Activated effector memory CD4-positive, alpha-beta T cell treated with Interleukin-2 at 50 U/mL for 16 hours (primary cell): ENCODE results near the gene CYTH3.
A peak's percentile ranks its signal among the peaks of the same experiment; 100 is the strongest.
"Not testable (repeated sequence)": the region's sequence is repeated elsewhere in the genome, so short reads cannot be mapped to it uniquely, and the experiment has no call there.

Experiments used
- DNase-seq: peaks from one replicate; pipeline ENCODE4 v3.0.0-alpha.2; 2020

Gene CYTH3, protein sequence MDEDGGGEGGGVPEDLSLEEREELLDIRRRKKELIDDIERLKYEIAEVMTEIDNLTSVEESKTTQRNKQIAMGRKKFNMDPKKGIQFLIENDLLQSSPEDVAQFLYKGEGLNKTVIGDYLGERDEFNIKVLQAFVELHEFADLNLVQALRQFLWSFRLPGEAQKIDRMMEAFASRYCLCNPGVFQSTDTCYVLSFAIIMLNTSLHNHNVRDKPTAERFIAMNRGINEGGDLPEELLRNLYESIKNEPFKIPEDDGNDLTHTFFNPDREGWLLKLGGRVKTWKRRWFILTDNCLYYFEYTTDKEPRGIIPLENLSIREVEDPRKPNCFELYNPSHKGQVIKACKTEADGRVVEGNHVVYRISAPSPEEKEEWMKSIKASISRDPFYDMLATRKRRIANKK

DNA sequence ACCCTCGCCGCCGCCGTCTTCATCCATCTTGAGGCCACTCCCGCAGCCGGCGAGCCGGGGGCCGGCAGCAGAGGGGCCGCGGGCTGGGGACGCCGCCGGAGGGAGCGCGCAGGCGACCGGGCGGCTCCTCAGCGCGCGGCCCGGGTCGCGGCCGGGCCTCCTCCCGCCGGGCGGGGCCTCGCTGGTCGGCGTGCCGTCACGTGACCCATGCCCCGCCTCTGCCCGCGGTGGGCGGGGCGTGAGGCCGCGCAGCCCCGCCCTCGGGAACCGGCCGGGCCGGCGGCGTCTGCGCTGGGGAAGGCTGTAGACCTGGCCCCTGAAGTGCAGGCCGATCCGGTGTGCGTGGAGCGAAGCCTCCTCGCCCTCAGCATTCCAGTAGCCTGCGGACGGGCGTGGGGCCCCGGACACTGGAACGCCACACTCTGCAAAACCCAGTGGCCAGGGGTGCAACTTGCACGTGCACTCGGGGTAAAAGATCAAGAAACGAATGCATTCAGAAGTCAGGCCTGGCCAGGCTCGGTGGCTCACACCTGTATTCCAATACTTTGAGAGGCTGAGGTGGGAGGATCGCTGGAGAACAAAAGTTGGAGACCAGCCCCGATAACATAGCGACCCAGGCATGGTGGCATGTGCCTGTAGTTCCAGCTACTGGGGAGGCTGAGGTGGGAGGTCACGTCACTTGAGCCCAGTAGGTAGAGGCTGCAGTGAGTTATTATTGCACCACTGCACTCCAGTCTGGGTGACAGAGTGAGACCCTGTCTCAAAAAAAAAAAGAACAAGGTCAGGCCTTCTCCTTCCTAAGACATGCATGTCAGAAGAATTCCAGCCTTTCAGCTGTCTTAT is at the start of gene CYTH3:
TSS of gene CYTH3 (minus strand) at position 144 of the 843 bp plus-strand sequence. CDS start at position 27, 117 bp downstream.
- peak; percentile 74 for DNase-seq

DNA sequence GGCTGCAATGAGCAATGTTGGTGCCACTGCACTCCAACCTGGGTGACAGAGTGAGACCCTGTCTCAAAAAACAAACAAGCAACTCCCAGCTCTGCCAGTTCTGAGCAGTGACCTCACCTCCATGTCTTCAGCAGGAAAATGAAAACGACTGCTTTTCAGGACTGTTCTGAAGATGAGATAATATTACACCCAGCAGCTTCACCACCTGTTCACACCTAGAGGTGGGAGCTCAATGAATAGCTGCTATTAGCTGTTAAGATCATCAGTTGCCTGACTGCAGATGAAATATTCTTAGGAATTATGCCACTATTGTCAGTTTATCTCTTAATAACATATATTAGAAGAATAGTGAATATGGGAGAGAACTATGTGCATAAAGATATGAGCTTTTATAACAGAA is 48.4 kb upstream of the CYTH3 start:
- no peak for DNase-seq

DNA sequence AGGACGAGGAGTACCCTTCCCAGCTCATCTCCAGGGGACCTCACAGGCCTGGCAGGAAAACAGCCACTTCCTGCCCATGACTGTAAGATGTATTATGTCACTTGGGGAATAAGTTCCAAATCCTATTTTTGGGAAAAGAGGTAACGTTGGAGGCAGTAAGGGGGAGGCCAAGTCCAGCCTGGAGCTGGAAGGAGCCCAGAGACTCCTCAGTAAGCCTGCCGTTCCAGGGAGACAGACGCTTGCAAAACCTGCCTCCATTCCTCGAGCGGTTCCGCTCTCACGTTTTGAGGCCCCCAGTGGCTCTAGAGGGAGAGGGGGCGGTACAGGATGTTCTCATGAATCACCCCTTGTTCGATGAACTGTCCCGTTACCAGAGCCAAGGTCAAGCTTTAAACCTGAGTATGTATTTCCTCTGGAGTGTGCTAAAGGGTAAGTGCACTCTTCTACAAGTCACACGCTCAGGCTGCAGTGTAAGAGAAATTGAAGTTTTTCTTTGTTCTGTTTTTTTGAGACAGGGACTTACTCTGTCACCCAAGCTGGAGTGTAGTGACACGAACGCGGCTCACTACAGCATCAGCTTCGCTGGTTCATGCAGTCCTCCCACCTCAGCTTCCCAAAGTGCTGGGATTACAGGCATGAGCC is 45.5 kb upstream of the CYTH3 start:
- no peak for DNase-seq

DNA sequence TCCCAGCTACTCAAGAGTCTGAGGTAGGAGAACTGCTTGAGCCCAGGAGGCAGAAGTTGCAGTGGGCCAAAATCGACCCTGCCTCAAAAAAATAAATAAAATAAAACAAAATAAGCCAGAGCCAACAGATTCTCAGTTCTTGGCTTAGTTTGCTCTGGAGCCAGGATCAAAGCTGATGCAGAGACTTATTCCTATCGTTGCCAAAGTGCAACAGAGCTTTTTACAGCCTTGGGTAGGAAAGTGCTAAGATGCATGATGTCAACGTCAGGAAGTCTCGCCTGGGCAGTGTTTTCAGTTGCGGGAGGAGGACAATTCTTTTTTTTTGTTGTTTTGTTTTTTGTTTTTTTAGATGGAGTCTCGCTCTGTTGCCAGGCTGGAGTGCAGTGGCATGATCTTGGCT is 43.8 kb upstream of the CYTH3 start:
- DNase-seq = no peak

DNA sequence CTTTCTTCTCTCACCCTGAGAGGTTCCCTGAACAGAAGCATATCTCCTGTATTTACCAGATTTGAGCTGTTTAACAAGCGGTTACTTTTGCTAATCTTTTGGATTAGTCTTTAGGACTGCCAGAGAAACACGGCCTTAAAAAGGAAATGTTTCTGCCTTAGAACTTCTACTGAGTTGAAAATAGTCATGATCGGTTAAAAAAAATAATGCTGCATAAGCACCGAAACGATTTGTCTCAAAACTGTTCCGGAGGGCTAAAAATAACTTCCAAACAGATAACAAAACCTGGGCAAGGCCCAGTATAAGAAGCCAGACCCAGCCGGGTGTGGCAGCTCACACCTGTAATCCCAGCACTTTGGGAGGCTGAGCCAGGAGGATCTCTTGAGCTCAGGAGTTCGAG is 43.3 kb upstream of the CYTH3 start:
- no peak for DNase-seq

DNA sequence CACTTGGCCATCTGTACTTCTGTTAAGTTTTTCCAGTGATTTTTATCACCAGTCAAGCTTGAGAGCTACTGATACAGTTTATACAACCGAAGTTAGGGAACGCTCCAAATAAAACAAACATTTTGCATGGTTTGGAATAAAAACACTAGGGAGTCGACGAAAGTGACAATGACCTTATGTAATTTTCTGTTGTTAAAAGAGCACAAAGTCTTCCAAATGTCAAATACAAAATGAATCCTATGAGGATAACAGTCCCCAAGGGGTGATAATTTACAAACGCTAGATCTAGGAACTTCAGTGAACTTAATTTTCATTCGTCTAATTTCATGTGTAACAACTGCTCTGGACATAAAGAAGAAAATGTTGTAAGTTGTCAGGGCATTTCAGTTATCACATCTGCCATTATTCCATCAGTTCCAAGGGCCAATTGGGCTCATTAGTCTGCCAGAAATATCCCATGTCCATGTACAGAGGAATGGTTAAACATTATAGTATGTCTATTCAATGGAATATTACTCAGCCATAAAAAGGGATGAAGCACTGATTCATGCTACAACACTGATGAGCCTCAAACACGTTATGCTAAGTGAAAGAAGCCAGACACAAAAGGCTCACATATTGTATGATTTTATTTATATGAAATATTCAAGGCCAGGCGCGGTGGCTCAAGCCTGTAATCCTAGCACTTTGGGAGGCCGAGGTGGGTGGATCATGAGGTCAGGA is 38.0 kb upstream of the CYTH3 start:
- no peak for DNase-seq

DNA sequence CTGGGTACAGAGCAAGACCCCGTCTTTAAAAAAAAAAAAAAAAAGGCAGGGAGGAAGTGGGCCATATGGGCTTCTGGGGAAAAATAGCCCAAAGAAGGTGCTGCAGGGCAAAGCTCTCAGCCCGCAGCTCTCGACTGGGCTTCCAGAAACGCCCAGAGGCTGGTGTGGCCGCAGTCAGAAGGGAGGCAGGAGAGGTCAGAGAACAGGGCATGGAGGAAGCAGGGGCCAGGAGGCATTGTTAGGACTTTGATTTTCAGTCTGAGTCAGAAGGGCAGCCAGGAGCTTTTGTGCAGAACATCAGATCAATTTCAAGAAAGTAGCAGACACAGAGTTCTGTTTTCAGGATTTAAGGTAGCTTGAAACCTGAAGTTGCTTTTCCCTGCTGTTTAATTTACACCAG is 35.3 kb upstream of the CYTH3 start:
- DNase-seq = no peak

DNA sequence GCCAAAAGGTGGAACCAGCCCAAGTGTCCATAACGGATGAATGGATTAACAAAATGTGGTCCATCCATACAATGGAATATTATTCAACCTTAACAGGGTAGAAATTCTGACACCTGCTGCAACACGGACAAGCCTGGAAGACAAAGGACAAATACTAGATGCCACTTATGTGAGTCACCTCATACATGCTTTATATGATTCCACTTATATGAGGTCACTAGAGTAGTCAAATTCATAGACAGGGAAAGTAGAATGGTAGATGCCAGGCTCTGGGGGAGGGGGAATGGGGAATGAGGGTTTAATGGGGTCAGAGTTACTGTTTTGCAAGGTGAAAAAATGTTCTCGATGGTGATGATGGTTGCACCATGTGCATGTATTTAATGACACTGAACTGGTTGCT is 34.0 kb upstream of the CYTH3 start:
- no peak for DNase-seq

DNA sequence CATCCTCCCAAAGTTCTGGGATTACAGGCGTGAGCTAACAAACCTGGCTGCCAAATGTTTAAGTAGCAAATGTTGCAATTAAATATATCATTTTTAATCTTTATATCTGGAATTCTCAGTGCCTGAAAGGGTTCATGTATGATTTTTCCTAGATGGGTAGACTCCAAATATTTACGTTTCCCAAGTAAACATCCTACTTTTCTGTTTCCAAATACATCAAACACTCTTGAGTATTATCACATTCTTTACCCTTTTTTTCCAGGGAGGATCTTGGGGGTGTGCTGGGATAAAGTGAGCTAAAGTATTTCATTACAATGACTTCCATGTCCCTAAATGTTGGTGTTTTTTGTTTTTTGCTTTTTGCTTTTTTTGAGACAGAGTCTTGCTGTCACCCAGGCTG is 32.9 kb upstream of the CYTH3 start:
- DNase-seq = no peak

DNA sequence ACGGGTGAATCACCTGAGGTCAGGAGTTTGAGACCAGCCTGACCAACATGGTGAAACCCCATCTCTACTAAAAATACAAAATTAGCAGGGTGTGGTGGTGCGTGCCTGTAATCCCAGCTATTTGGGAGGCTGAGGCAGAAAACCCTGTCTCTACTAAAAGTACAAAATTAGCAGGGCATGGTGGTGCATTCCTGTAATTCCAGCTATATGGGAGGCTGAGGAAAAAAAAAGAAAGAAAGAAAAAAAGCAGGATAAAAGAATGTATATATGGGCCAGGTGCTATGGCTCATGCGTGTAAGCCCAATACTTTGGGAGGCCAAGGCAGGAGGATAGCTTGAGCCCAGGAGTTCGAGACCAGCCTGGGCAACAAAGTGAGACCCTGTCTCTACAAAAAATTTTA is 29.0 kb upstream of the CYTH3 start:
- DNase-seq = not testable (repeated sequence)

DNA sequence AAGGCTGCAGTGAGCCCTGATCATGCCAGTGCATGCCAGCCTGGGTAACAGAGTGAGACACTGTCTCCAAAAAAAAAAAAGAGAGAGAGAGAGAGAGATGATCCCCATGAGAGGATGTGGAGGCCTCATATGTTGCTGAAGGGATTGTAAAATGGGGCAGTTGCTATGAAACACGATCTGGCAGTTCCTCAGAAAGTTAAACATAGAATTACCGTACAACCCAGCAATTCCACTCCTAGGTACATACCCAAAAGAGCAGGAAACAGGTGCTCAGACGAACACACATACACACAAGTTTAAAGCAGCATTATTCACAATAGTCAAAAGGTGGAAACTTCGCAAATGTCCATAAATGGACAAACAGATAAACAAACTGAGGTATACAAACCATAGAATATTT is 27.4 kb upstream of the CYTH3 start:
- no peak for DNase-seq

DNA sequence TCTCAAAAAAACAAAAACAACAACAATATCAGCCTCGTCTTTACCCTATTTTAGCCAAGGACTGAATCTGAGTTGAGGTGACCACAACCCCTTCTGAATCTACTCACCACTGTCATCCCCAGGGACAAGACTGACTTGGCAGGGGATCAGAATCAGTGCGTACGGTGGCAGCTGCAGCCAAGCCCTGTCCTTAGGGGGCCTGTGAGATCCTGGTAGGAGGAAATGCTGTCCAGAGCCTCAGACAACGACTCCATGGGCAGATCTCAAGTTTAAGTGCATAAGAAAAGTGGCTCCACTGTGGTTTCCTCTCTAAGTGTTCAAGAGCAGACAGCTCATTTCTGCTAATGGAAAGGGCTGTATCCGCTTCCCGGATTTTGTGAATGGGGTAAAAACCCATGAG is 22.4 kb upstream of the CYTH3 start:
- DNase-seq = no peak

DNA sequence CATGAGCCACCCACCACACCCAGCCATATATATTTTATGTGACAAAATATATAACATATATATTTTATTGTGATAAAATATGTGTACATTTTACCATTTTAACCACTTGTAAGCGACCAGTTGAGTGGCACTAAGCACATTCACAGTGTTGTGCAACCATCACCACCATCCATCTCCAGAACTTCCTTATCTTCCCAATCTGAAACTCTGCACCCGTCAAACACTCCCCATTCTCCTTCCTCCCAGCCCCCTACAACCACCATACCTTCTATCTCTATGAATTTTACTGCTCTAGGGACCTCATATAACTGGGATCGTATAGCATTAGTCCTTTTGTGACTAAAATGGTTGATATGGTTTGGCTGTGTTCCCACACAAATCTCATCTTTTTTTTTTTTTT is 20.8 kb upstream of the CYTH3 start:
- DNase-seq = no peak

DNA sequence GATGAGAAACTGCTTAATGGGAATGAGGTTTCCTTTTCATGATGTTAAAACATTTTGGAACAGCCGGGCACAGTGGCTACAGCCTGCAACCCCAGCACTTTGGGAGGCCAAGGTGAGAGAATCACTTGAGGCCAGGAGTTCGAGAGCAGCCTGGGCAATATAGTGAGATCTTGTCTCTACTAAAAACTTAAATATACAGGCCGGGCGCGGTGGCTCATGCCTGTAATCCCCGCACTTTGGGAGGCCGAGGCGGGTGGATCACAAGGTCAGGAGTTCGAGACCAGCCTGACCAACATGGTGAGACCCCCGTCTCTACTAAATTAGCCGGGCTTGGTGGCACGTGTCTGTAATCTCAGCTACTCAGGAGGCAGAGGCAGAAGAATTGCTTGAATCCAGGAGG is 19.5 kb upstream of the CYTH3 start:
- not testable (repeated sequence) for DNase-seq

DNA sequence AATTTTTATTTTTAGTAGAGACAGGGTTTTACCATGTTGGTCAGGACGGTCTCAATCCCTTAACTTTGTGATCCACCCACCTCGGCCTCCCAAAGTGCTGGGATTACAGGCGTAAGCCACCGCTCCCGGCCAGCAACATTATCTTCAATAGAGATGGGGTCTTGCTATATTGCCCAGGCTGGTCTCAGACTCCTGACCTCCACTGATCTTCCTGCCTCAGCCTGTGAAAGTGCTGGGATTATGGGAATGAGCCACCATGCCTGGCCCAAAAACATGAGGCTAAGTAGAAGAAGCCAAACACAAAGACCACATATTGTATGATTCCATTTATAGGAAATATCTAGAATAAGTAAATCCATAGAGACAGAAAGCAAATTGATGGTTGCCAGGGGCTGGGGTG is 19.1 kb upstream of the CYTH3 start:
- no peak for DNase-seq

DNA sequence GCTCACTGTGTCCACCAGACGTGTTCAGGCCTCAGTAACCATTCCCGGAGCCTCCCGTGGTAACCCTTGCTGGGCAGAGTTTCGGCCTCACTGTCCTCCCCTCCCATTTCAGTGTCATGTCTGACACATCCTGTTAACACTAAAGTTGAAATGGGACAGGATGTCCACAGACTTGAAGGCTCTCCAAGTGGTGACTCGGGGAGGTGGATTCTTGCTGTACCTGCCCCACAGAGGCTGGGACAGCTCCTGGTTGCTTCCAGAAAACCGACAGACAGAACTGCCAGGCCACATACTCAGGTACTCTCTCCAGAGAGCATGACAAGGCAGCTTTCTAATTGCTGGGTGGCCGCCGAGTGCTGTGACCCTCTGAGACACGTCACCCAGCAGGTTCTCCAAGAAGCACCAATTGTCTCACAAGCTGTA is 17.9 kb upstream of the CYTH3 start:
- no peak for DNase-seq

DNA sequence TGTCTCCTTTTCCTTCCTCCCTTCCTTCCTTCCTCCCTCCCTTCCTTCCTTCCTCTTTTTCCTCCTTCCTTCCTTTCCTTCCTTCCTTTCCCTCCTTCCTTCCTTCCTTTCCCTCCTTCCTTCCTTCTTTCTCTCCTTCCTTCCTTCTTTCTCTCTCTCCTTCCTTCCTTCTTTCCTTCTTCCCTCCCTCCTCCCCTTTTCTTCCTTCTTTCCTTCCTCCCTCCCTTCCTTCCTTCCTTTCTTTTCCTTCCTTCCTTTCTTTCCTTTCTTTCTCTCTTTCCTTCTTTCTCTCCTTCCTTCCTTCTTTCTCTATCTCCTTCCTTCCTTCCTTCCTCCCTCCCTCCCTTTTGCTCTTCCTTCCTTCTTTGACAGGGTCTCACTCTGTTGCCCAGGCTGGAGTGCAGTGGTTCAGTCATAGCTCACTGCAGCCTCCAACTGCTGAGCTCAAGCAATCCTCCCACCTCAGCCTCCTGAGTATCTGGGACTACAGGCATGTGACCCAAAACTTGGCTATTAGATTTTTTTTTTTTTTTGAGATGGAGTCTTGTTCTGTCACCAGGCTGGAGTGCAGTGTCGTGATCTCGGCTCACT is 15.9 kb upstream of the CYTH3 start:
- no peak for DNase-seq

DNA sequence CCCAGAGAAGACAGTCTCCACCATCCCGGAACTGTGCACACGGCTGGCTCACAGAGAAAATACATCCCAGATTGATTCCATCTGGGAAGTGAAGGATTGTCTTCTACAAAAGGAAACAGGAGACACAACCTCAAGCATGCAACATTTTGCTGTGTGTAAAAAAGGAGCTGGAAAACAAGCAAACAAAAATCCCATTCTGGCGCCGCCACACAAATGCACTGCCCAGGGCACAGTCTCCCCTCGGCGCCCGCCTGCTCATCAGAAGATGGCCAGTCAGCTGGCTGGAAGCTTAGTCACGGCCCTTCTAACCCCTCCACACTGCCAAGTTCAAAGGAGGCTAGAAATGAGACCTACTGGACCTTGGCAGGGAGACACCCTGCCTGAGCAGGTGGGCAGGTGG is 14.1 kb upstream of the CYTH3 start:
- DNase-seq = no peak

DNA sequence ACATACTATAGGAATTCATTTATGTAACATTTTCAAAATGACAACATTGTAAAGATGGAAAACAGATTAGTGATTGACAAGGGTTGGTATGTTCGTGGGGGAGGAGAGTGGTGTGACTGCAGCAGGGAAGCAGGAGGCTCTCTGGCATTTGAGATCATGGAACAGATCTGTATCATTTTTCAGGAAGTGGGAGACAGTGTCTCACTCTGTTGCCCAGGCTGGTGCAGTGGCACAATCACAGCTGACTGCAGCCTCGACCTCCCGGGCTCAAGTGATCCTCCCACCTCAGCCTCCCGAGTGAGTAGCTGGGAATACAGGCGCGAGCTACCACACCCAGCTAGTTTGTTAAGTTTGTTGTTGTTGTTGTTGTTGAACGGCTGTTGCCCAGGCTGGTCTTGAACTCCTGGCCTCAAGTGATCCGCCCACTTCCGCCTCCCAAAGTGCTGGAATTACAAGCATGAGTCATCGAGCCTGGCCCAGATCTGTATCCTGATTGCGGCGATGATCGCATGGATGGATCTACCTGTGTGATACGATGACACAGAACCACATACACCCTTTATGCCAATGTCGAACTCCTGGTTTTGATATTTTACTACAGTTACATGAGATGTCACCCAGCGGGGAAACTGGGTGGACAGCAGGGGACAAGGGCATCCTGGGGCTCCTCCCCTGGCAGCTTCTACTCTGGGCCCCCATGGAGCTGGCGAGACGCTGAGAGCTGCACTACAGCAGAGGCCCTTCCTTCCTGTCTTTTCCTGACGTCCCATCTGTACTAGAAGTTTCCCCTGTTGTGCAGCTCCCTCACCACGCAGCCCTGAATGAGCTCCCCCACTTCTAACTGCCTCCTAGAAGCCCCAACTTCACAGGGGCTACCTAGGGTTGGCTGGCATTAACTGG is 12.3 kb upstream of the CYTH3 start:
- no peak for DNase-seq

DNA sequence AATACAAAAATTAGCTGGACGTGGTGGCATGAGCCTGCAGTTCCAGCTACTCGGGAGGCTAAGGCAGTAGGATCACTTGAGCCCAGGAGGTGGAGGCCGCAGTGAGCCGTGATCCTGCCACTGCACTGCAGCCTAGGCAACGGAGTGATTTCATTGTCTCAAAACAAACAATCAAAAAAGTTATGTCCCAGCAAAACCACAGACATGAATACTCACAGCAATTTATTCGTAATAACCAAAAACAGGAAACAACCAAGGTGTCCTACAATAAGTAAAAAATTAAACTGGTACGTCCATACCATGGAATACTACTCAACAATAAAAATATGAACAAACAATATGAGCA is 11.6 kb upstream of the CYTH3 start:
- DNase-seq = no peak

DNA sequence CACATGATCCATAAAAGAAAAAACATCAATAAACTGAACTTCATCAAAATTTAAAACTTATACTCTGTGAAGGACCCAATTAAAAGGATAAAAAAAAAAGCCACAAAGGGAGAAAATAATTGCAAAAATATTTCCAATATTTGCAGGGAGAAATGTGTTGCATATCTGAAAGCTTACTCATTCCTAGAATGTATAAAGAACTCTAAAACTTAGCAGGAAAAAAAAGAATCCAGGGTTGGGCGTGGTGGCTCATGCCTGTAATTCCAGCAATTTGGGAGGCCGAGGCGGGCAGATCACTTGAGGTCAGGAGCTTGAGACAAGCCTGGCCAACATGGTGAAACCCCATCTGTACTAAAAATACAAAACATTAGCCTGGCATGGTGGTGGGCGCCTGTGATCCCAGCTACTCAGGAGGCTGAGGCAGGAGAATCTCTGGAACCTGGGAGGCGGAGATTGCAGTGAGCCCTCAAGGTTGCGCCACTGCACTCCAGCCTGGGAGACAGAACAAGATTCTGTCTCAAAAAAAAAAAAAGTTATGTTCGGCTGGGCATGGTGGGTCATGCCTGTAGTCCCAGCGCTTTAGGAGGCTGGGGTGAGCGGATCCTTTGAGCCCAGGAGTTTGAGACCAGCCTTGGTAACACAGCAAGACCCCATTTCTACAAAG is 11.1 kb upstream of the CYTH3 start:
- not testable (repeated sequence) for DNase-seq
